ENCODE measurements around the gene F2RL3.

F2RL3 gene

GRCh38 chr19:16897029-16897855 is 8.4 kb downstream of the F2RL3 start:
- H3K4me3 Mint-ChIP-seq = peak overlapping the region; percentile 69 to 73
- peak; percentile 55 for ATAC-seq
- peaks cover 57% of the 10 kb centered on the region for H3K4me1 Mint-ChIP-seq
- peak; percentile 69 to 71 for DNase-seq
- H3K9me3 Mint-ChIP-seq = no peaks in the 10 kb centered on the region
- peaks cover 41% of the 10 kb centered on the region for H3K27me3 Mint-ChIP-seq
- peak overlapping the region in 1 of 2 donors; percentile 63 for H3K27ac Mint-ChIP-seq

GRCh38 chr19:16897856-16898161 is 9.0 kb downstream of the F2RL3 start:
- peak; percentile 16 for ATAC-seq
- peaks cover 36% of the 10 kb centered on the region for H3K27me3 Mint-ChIP-seq
- H3K4me3 Mint-ChIP-seq = peak overlapping the region; percentile 62 to 73
- H3K27ac Mint-ChIP-seq = peak overlapping the region in 1 of 2 donors; percentile 87
- no peaks in the 10 kb centered on the region for H3K9me3 Mint-ChIP-seq
- DNase-seq = no peak
- H3K4me1 Mint-ChIP-seq = peaks cover 51% of the 10 kb centered on the region

DNA sequence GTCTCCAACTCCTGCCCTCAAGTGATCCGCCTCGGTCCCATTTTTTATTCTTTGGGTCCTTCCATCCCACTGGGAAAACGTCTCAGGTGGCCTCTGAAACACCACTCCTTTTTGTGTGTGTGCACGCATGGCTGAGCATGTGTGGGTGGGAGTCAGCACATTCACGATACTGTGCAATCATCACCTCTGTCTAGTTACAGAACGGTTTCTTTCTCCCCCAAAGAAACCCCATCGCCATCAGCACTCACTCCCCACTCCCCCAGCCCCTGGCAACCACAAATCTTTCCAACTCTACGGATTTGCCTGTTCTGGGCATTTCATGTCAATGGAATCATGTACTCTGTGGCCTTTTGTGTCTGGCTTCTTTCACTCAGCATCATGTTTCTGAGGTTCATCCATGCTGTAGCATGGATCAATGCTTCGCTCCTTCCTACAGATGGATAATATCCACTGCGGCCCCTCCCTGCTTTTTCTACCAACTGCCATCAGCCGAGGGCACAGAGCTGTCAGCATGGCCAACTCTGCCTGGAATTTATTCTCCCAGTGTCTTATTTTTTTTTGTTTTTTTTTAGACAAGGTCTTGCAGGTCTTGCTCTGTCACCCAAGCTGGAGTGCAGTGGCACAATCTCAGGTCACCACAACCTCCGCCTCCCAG is 9.7 kb downstream of the F2RL3 start:
- Mint-ChIP-seq H3K27me3 (peaks cover 30% of the 10 kb centered on the region), H3K9me3 (no peaks in the 10 kb centered on the region), H3K4me1 (peaks cover 44% of the 10 kb centered on the region), H3K27ac (peak overlapping the region in 1 of 2 donors; percentile 54), H3K4me3 (peak overlapping the region; percentile 62 to 73)
- DNase-seq (no peak), ATAC-seq (no peak)

- peaks cover 33% of the 10 kb centered on the region for H3K4me1 Mint-ChIP-seq
- peak overlapping the region; percentile 1 to 17 for H3K4me3 Mint-ChIP-seq
- DNase-seq (peak; percentile 43 to 53), ATAC-seq (peak; percentile 65)
- no peak overlapping the region for H3K27ac Mint-ChIP-seq
- peaks cover 22% of the 10 kb centered on the region for H3K27me3 Mint-ChIP-seq
- H3K9me3 Mint-ChIP-seq = no peaks in the 10 kb centered on the region
Measured at GRCh38 chr19:16899566-16900075, 10.8 kb downstream of the F2RL3 start.

- H3K4me1 Mint-ChIP-seq = peaks cover 21% of the 10 kb centered on the region
- peaks cover 10% of the 10 kb centered on the region for H3K27me3 Mint-ChIP-seq
- H3K4me3 Mint-ChIP-seq = no peak overlapping the region
- DNase-seq = no peak
- no peaks in the 10 kb centered on the region for H3K9me3 Mint-ChIP-seq
- no peak for ATAC-seq
- H3K27ac Mint-ChIP-seq = no peak overlapping the region
Measured at GRCh38 chr19:16901491-16902175, 12.8 kb downstream of the F2RL3 start.

- Mint-ChIP-seq H3K27me3 (peaks cover 10% of the 10 kb centered on the region), H3K9me3 (no peaks in the 10 kb centered on the region), H3K4me1 (peaks cover 21% of the 10 kb centered on the region), H3K27ac (no peak overlapping the region), H3K4me3 (no peak overlapping the region)
- ATAC-seq (no peak), DNase-seq (no peak)
Measured at GRCh38 chr19:16902545-16902944, 13.7 kb downstream of the F2RL3 start.

- DNase-seq = no peak
- Mint-ChIP-seq H3K4me1 (peaks cover 17% of the 10 kb centered on the region), H3K27me3 (peaks cover 6% of the 10 kb centered on the region), H3K9me3 (no peaks in the 10 kb centered on the region), H3K27ac (no peak overlapping the region), H3K4me3 (no peak overlapping the region)
- no peak for ATAC-seq
Measured at GRCh38 chr19:16903347-16903746, 14.5 kb downstream of the F2RL3 start.

- Mint-ChIP-seq H3K27ac (no peak overlapping the region), H3K9me3 (no peaks in the 10 kb centered on the region), H3K4me3 (no peak overlapping the region), H3K4me1 (peaks cover 7% of the 10 kb centered on the region), H3K27me3 (no peaks in the 10 kb centered on the region)
- DNase-seq = no peak
- no peak for ATAC-seq
Measured at GRCh38 chr19:16904599-16904998, 15.8 kb downstream of the F2RL3 start.

DNA sequence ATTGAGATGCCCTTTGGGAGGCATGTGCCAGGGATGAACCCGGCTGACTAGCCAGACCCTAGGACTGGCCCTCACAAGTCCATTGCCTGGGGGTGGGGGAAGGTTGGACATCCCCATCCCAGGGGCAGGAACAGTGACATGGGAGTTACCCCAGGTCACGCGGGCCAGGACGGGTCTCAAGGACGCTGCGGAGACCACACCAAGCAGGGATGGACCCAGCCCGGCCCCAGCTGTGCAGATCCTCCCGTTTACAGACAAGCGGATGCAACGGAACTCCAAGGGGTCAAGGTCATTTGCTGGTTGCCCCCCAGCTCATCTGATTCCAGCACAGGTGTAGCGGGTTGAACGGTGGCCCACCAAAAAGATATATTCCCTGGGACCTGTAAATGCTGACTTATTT is 20.0 kb downstream of the F2RL3 start:
- Mint-ChIP-seq H3K27me3 (no peaks in the 10 kb centered on the region), H3K9me3 (peaks cover 19 to 20% of the 10 kb centered on the region in 2 donors), H3K4me3 (no peak overlapping the region), H3K4me1 (no peaks in the 10 kb centered on the region), H3K27ac (no peak overlapping the region)
- DNase-seq (no peak), ATAC-seq (no peak)

- no peaks in the 10 kb centered on the region for H3K27me3 Mint-ChIP-seq
- no peak overlapping the region for H3K27ac Mint-ChIP-seq
- ATAC-seq (no peak), DNase-seq (no peak)
- no peak overlapping the region for H3K4me3 Mint-ChIP-seq
- H3K9me3 Mint-ChIP-seq = peaks cover 26 to 38% of the 10 kb centered on the region in 2 donors
- H3K4me1 Mint-ChIP-seq = no peaks in the 10 kb centered on the region
Measured at GRCh38 chr19:16911046-16911445, 22.2 kb downstream of the F2RL3 start.

DNA sequence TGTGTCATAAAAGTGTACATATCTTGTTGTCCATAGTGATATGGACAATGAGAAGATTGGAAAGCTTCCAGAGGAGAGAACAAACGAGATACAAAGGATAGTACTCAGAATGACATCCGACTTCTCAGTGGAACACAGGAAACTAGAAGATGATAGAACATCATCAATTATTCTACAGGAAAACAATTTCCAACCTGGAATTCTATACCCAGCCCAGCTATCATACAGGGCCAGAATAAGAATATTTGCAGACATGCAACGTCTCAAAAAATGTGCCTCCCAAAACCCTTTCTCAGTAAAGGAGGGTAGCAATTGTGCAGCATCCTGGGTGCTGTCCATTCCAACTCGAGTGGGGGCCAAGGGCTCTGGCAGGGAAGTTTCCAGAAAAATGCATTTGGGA is 24.0 kb downstream of the F2RL3 start:
- Mint-ChIP-seq H3K4me1 (no peaks in the 10 kb centered on the region), H3K27ac (no peak overlapping the region), H3K9me3 (peaks cover 26 to 38% of the 10 kb centered on the region in 2 donors), H3K27me3 (no peaks in the 10 kb centered on the region), H3K4me3 (no peak overlapping the region)
- ATAC-seq (no peak), DNase-seq (no peak)

- Mint-ChIP-seq H3K4me3 (no peak overlapping the region), H3K4me1 (no peaks in the 10 kb centered on the region), H3K27ac (no peak overlapping the region), H3K27me3 (no peaks in the 10 kb centered on the region), H3K9me3 (peaks cover 26 to 38% of the 10 kb centered on the region in 2 donors)
- DNase-seq (no peak), ATAC-seq (no peak)
Measured at GRCh38 chr19:16914421-16914820, 25.6 kb downstream of the F2RL3 start.

GRCh38 chr19:16915135-16915534 is 26.3 kb downstream of the F2RL3 start:
- H3K27ac Mint-ChIP-seq = no peak overlapping the region
- DNase-seq = no peak

GRCh38 chr19:16915734-16916133 is 26.9 kb downstream of the F2RL3 start:
- no peak overlapping the region for H3K4me3 Mint-ChIP-seq
- H3K9me3 Mint-ChIP-seq = peaks cover 26 to 44% of the 10 kb centered on the region in 2 donors
- no peak overlapping the region for H3K27ac Mint-ChIP-seq
- no peaks in the 10 kb centered on the region for H3K27me3 Mint-ChIP-seq
- H3K4me1 Mint-ChIP-seq = no peaks in the 10 kb centered on the region
- DNase-seq (no peak), ATAC-seq (no peak)

More at GRCh38 chr19:16915135-16915534, 26.3 kb downstream of the F2RL3 start:
- Mint-ChIP-seq H3K4me3 (no peak overlapping the region), H3K9me3 (peaks cover 26 to 44% of the 10 kb centered on the region in 2 donors), H3K4me1 (no peaks in the 10 kb centered on the region), H3K27me3 (no peaks in the 10 kb centered on the region)
- ATAC-seq = no peak

DNA sequence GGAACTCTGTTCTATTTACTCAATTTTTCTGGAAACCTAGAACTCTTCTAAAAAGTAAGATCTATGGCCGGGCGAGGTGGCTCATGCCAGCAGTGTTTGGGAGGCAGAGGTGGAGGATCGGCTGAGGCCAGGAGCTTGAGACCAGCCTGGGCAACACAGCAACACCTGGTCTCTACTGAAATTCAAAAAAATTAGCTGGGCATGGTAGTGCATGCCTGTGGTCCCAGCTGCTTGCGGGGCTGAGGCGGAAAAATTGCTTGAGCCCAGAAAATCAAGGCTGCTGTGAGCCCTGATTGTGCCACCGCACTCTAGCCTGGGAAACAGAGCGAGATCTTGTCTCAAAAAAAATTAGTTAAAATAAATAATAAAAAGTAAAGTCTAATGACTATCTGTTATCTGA is 28.6 kb downstream of the F2RL3 start:
- DNase-seq = no peak
- H3K9me3 Mint-ChIP-seq = peaks cover 21 to 38% of the 10 kb centered on the region in 2 donors
- H3K27ac Mint-ChIP-seq = no peak overlapping the region
- ATAC-seq = no peak
- H3K4me1 Mint-ChIP-seq = peaks cover 4% of the 10 kb centered on the region
- no peaks in the 10 kb centered on the region for H3K27me3 Mint-ChIP-seq
- H3K4me3 Mint-ChIP-seq = no peak overlapping the region

DNA sequence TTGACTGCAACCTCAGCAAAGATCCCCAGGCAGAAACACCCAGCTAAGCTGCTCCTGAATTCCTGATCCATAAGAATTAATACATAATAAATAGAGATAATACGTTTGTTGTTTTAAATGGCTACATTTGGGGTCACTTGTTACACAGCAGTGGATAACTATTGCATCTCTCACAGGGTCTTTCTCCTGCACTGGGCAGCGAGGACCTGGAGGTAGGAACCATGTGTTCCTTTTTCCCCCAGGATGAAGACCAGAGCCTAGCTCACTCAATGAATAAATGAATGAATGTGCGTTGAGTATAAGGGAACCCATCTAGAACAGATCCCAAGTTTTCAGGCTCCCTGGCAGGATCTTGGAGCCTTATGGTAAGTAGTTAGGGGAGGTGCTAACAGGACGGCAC is 30.7 kb downstream of the F2RL3 start:
- no peak overlapping the region for H3K4me3 Mint-ChIP-seq

More for the DNA sequence above, 30.7 kb downstream of the F2RL3 start:
- Mint-ChIP-seq H3K27me3 (no peaks in the 10 kb centered on the region), H3K4me1 (peaks cover 10% of the 10 kb centered on the region), H3K9me3 (peaks cover 4 to 17% of the 10 kb centered on the region in 2 donors), H3K27ac (no peak overlapping the region)
- ATAC-seq (no peak), DNase-seq (no peak)

Measured in stimulated activated naive CD8-positive, alpha-beta T cell treated with anti-CD3 and anti-CD28 coated beads, Interleukin-15, amount 100 ng/mL, for 72 hours (primary cell).